ENCODE data around the gene TMEM140. TPM values are rescaled to one million over a fixed set of nuclear protein-coding genes. Genes with fewer than 3 reads are reported as not detected.

Gene TMEM140
- total and polyA plus RNA-seq, 2 of the 13 experiments (the other 11 are each of a cell fraction or from before 2014, with no cell fraction given), result 9.2 to 21.7 TPM

DNA sequence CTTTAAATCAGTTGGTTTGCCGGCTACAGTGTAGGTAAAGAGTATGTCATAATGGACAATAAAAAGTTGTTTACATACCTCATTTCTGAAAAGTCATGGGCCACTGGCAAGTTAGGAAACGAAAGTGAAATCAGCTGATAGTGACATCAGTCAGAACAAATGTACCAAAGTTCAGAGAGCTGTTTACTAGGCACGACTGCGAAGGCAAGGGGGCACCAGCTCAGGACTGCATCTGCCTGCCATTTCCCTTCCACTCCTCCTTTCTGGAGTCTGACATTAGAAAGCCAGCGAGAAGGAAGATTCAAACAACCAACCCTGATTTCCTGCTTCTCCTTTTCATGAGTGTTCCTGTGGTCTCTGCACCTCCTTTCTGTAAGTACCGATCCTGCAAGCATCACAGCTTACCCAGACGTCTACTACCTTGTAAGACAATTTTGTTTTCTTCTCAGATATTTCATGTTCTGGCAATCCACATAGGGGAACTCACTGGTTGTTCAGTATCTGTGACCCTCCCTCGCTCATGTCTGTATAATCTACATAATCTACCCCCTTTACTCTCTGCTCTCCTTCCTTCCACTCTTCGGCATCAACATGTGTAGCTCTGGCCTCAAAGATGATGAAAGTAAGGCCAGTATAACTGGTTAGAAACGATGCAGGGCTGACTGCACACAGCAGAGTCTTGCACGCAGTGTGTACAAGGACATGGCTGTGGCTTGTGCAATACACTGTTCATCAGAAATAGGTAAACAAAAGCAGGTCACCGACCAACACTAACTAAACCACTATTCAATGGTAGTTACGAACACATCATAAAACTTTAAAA is at the start of gene TMEM140 (continued):
- TF ChIP-seq NFKB2 (CRISPR knock-in tag; IDR thresholded peaks at IDR 0.05; ENCODE audit: borderline replicate concordance) (no peak), ZBTB42 (CRISPR knock-in tag; IDR thresholded peaks at IDR 0.05) (no peak), ASH2L (IDR thresholded peaks at IDR 0.05; ENCODE audit: insufficient read length, low read depth, low read length) (peak; percentile 55), ZFP36L1 (CRISPR knock-in tag; IDR thresholded peaks at IDR 0.05) (0 out of 2 replicates have a peak, but pooled peaks have one; percentile 39), TBX2 (CRISPR knock-in tag; IDR thresholded peaks at IDR 0.05; ENCODE audit: borderline replicate concordance) (peak; percentile 74), ZNF713 (CRISPR knock-in tag; IDR thresholded peaks at IDR 0.05) (no peak), ZNF414 (CRISPR knock-in tag; IDR thresholded peaks at IDR 0.05) (no peak), POGK (CRISPR knock-in tag; conservative IDR thresholded peaks at IDR 0.05) (0 out of 2 replicates have a peak, but pooled peaks have one; percentile 19), YY1 (IDR thresholded peaks at IDR 0.05; ENCODE audit: insufficient read depth, insufficient replicate concordance, low read depth, low read length) (no peak), MXD4 (CRISPR knock-in tag; IDR thresholded peaks at IDR 0.05) (no peak; the same call in 1 of the 2 replicates), SNAI1 (CRISPR knock-in tag; IDR thresholded peaks at IDR 0.05; ENCODE audit: borderline replicate concordance) (no peak), ZNF234 (CRISPR knock-in tag; conservative IDR thresholded peaks at IDR 0.05) (no peak), HHEX (CRISPR knock-in tag; IDR thresholded peaks at IDR 0.05) (no peak)
- TF ChIP-seq, protein P1, sequence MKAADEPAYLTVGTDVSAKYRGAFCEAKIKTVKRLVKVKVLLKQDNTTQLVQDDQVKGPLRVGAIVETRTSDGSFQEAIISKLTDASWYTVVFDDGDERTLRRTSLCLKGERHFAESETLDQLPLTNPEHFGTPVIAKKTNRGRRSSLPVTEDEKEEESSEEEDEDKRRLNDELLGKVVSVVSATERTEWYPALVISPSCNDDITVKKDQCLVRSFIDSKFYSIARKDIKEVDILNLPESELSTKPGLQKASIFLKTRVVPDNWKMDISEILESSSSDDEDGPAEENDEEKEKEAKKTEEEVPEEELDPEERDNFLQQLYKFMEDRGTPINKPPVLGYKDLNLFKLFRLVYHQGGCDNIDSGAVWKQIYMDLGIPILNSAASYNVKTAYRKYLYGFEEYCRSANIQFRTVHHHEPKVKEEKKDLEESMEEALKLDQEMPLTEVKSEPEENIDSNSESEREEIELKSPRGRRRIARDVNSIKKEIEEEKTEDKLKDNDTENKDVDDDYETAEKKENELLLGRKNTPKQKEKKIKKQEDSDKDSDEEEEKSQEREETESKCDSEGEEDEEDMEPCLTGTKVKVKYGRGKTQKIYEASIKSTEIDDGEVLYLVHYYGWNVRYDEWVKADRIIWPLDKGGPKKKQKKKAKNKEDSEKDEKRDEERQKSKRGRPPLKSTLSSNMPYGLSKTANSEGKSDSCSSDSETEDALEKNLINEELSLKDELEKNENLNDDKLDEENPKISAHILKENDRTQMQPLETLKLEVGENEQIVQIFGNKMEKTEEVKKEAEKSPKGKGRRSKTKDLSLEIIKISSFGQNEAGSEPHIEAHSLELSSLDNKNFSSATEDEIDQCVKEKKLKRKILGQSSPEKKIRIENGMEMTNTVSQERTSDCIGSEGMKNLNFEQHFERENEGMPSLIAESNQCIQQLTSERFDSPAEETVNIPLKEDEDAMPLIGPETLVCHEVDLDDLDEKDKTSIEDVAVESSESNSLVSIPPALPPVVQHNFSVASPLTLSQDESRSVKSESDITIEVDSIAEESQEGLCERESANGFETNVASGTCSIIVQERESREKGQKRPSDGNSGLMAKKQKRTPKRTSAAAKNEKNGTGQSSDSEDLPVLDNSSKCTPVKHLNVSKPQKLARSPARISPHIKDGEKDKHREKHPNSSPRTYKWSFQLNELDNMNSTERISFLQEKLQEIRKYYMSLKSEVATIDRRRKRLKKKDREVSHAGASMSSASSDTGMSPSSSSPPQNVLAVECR (CRISPR knock-in tag; IDR thresholded peaks at IDR 0.05; ENCODE audit: borderline replicate concordance), result peak; percentile 80; the same call in 1 of the 2 replicates
- TF ChIP-seq, protein P2, sequence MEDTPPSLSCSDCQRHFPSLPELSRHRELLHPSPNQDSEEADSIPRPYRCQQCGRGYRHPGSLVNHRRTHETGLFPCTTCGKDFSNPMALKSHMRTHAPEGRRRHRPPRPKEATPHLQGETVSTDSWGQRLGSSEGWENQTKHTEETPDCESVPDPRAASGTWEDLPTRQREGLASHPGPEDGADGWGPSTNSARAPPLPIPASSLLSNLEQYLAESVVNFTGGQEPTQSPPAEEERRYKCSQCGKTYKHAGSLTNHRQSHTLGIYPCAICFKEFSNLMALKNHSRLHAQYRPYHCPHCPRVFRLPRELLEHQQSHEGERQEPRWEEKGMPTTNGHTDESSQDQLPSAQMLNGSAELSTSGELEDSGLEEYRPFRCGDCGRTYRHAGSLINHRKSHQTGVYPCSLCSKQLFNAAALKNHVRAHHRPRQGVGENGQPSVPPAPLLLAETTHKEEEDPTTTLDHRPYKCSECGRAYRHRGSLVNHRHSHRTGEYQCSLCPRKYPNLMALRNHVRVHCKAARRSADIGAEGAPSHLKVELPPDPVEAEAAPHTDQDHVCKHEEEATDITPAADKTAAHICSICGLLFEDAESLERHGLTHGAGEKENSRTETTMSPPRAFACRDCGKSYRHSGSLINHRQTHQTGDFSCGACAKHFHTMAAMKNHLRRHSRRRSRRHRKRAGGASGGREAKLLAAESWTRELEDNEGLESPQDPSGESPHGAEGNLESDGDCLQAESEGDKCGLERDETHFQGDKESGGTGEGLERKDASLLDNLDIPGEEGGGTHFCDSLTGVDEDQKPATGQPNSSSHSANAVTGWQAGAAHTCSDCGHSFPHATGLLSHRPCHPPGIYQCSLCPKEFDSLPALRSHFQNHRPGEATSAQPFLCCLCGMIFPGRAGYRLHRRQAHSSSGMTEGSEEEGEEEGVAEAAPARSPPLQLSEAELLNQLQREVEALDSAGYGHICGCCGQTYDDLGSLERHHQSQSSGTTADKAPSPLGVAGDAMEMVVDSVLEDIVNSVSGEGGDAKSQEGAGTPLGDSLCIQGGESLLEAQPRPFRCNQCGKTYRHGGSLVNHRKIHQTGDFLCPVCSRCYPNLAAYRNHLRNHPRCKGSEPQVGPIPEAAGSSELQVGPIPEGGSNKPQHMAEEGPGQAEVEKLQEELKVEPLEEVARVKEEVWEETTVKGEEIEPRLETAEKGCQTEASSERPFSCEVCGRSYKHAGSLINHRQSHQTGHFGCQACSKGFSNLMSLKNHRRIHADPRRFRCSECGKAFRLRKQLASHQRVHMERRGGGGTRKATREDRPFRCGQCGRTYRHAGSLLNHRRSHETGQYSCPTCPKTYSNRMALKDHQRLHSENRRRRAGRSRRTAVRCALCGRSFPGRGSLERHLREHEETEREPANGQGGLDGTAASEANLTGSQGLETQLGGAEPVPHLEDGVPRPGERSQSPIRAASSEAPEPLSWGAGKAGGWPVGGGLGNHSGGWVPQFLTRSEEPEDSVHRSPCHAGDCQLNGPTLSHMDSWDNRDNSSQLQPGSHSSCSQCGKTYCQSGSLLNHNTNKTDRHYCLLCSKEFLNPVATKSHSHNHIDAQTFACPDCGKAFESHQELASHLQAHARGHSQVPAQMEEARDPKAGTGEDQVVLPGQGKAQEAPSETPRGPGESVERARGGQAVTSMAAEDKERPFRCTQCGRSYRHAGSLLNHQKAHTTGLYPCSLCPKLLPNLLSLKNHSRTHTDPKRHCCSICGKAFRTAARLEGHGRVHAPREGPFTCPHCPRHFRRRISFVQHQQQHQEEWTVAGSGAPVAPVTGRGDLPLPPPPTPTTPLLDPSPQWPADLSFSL (CRISPR knock-in tag; IDR thresholded peaks at IDR 0.05), result no peak
